Upper lobe of left lung (tissue), 4 donors: Measurements from ENCODE around the gene MKLN1.

Source experiments
- CTCF ChIP-seq, 6 experiments: fragments of 450-650 bp in 4 of 6; fragments of 200-600 bp in 2 of 6; sonication (generic) in 2 of 6; IDR thresholded peaks; one replicate each; pipeline ENCODE4 v1.5.1; 2016 to 2019; ENCODE audit warnings: antibody characterized with exemption in 6 of 6
- POLR2A ChIP-seq, 4 donors: fragments of 450-650 bp; IDR thresholded peaks; one replicate each; pipeline ENCODE4 v1.5.1; 2016 to 2017; ENCODE audit warnings: antibody characterized with exemption in 4 of 4, mild to moderate bottlenecking in 2 of 4
- POLR2AphosphoS5 ChIP-seq, 2 donors: sonication (generic); formaldehyde crosslinking; IDR thresholded peaks; one replicate each; pipeline ENCODE4 v1.5.1; 2017; ENCODE audit warnings: antibody characterized with exemption in 2 of 2

GRCh38 chr7:131489881-131490280 lies 162.2 kb downstream of the MKLN1 start:
- no peak for TF ChIP-seq POLR2A (IDR thresholded peaks at IDR 0.05)
- TF ChIP-seq CTCF (IDR thresholded peaks at IDR 0.05), result no peak
- no peak for TF ChIP-seq POLR2AphosphoS5 (IDR thresholded peaks at IDR 0.05)
